HepG2 (cell line): Measurements from ENCODE around the gene VPS13D. TPM values are rescaled to one million over a fixed set of nuclear protein-coding genes. Genes with fewer than 3 reads are reported as not detected.

Experiments used
- PTBP1 ChIP-seq: fragments of 200-400 bp; formaldehyde crosslinking; IDR thresholded peaks from 2 replicates; pipeline ENCODE4 v1.6.1; 2018; ENCODE audit warnings: low read length, low read depth; ENCODE audit not compliant: poor library complexity, severe bottlenecking
- RCOR2 ChIP-seq: IDR thresholded peaks from 2 replicates; pipeline ENCODE4 v1.6.1; 2016; ENCODE audit warnings: missing biosample characterization, missing genetic modification reagents
- ZBTB7A ChIP-seq: sonication (generic); formaldehyde crosslinking; IDR thresholded peaks from 2 replicates; pipeline ENCODE4 v1.8.0; 2022; ENCODE audit warnings: mild to moderate bottlenecking, missing genetic modification reagents
- ZSCAN22 ChIP-seq: sonication (generic); formaldehyde crosslinking; IDR thresholded peaks from 2 replicates; pipeline ENCODE4 v1.4.0; 2020; ENCODE audit warnings: mild to moderate bottlenecking, missing genetic modification reagents
- polyA plus RNA-seq, 8 experiments: library from polyadenylated mRNA; depleted of rRNA in 3 of 8; stranded (reverse) in 7 of 8; unstranded in 1 of 8; fragments of >200 nt; fragmentation: Illumina TruSeq in 4 of 8; extraction: Trizol in 4 of 8; gene quantifications; 2 replicates each; pipeline versions ENCODE4 v1.2.1 to v1.2.3, GENCODE V29; 2011 to 2016; ENCODE audit warnings: low read depth in 4 of 8, missing spikeins in 1 of 8, mixed read lengths in 1 of 8; ENCODE audit not compliant: insufficient read depth in 1 of 8
- total RNA-seq, 5 experiments: library from RNA; depleted of rRNA; stranded (reverse); fragments of >200 nt; fragmentation: Illumina TruSeq; extraction: Trizol; gene quantifications; 2 replicates each; pipeline ENCODE4 v1.2.3, GENCODE V29; 2016; ENCODE audit warnings: low read depth in 1 of 5
- TF ChIP-seq, protein P1 (sequence below): sonication (generic); formaldehyde crosslinking; IDR thresholded peaks from 2 replicates; pipeline ENCODE4 v1.5.0; 2020; ENCODE audit warnings: mild to moderate bottlenecking, missing genetic modification reagents, moderate library complexity
- TF ChIP-seq, protein P2 (sequence below): sonication (generic); formaldehyde crosslinking; IDR thresholded peaks from 2 replicates; pipeline ENCODE4 v1.9.0; 2021; ENCODE audit warnings: missing genetic modification reagents, borderline replicate concordance
- TF ChIP-seq, protein P3 (sequence below): sonication (generic); formaldehyde crosslinking; IDR thresholded peaks from 2 replicates; pipeline ENCODE4 v1.4.0; 2020; ENCODE audit warnings: low read depth, missing genetic modification reagents
- TF ChIP-seq, protein P4 (sequence below): sonication (generic); formaldehyde crosslinking; IDR thresholded peaks from 2 replicates; pipeline ENCODE4 v1.8.1; 2023; ENCODE audit warnings: mild to moderate bottlenecking, missing genetic modification reagents

VPS13D gene
- total and polyA plus RNA-seq, 2 of the 13 experiments (the other 11 are each of a cell fraction or from before 2014, with no cell fraction given): 8.6 to 13.9 TPM

DNA sequence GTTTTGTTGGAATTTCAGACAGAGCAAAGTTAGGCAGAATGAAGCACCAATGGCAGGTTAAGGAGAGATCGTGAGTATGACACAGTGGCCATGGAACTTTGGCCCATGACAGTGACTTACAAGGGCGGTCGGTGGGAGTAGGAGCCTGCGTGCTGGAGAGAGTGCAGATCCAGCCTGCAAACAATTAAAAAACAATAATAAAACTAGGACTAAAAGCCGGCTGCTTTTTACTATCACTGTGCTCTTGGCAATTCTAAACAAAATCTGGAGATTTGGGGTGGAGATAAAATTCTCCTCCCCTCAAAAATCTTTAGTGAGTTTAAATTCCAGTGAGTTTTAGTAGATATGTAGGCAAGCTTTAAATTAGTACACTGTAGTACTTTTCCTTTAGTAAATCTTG is 291.3 kb downstream of the VPS13D start (continued):
- TF ChIP-seq, protein P1, sequence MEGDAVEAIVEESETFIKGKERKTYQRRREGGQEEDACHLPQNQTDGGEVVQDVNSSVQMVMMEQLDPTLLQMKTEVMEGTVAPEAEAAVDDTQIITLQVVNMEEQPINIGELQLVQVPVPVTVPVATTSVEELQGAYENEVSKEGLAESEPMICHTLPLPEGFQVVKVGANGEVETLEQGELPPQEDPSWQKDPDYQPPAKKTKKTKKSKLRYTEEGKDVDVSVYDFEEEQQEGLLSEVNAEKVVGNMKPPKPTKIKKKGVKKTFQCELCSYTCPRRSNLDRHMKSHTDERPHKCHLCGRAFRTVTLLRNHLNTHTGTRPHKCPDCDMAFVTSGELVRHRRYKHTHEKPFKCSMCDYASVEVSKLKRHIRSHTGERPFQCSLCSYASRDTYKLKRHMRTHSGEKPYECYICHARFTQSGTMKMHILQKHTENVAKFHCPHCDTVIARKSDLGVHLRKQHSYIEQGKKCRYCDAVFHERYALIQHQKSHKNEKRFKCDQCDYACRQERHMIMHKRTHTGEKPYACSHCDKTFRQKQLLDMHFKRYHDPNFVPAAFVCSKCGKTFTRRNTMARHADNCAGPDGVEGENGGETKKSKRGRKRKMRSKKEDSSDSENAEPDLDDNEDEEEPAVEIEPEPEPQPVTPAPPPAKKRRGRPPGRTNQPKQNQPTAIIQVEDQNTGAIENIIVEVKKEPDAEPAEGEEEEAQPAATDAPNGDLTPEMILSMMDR (CRISPR knock-in tag): no peak
- no peak for TF ChIP-seq ZBTB7A
- TF ChIP-seq PTBP1: no peak
- TF ChIP-seq ZSCAN22 (CRISPR knock-in tag): no peak
- TF ChIP-seq, protein P2, sequence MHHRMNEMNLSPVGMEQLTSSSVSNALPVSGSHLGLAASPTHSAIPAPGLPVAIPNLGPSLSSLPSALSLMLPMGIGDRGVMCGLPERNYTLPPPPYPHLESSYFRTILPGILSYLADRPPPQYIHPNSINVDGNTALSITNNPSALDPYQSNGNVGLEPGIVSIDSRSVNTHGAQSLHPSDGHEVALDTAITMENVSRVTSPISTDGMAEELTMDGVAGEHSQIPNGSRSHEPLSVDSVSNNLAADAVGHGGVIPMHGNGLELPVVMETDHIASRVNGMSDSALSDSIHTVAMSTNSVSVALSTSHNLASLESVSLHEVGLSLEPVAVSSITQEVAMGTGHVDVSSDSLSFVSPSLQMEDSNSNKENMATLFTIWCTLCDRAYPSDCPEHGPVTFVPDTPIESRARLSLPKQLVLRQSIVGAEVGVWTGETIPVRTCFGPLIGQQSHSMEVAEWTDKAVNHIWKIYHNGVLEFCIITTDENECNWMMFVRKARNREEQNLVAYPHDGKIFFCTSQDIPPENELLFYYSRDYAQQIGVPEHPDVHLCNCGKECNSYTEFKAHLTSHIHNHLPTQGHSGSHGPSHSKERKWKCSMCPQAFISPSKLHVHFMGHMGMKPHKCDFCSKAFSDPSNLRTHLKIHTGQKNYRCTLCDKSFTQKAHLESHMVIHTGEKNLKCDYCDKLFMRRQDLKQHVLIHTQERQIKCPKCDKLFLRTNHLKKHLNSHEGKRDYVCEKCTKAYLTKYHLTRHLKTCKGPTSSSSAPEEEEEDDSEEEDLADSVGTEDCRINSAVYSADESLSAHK: no peak
- TF ChIP-seq, protein P3, sequence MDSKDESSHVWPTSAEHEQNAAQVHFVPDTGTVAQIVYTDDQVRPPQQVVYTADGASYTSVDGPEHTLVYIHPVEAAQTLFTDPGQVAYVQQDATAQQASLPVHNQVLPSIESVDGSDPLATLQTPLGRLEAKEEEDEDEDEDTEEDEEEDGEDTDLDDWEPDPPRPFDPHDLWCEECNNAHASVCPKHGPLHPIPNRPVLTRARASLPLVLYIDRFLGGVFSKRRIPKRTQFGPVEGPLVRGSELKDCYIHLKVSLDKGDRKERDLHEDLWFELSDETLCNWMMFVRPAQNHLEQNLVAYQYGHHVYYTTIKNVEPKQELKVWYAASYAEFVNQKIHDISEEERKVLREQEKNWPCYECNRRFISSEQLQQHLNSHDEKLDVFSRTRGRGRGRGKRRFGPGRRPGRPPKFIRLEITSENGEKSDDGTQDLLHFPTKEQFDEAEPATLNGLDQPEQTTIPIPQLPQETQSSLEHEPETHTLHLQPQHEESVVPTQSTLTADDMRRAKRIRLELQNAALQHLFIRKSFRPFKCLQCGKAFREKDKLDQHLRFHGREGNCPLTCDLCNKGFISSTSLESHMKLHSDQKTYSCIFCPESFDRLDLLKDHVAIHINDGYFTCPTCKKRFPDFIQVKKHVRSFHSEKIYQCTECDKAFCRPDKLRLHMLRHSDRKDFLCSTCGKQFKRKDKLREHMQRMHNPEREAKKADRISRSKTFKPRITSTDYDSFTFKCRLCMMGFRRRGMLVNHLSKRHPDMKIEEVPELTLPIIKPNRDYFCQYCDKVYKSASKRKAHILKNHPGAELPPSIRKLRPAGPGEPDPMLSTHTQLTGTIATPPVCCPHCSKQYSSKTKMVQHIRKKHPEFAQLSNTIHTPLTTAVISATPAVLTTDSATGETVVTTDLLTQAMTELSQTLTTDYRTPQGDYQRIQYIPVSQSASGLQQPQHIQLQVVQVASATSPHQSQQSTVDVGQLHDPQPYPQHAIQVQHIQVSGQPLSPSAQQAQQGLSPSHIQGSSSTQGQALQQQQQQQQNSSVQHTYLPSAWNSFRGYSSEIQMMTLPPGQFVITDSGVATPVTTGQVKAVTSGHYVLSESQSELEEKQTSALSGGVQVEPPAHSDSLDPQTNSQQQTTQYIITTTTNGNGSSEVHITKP (CRISPR knock-in tag): no peak
- no peak for TF ChIP-seq RCOR2
- TF ChIP-seq, protein P4, sequence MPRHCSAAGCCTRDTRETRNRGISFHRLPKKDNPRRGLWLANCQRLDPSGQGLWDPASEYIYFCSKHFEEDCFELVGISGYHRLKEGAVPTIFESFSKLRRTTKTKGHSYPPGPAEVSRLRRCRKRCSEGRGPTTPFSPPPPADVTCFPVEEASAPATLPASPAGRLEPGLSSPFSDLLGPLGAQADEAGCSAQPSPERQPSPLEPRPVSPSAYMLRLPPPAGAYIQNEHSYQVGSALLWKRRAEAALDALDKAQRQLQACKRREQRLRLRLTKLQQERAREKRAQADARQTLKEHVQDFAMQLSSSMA: no peak
